HepG2 (cell line): Measurements from ENCODE around the gene ITGB2. TPM values are rescaled to one million over a fixed set of nuclear protein-coding genes. Genes with fewer than 3 reads are reported as not detected.

Source experiments
- ATAC-seq: fragments of 200-7000 bp; cut with Tn5 transposase; 3 replicates; pipeline ENCODE4 v1.9.1; 2020; ENCODE audit warnings: mild to moderate bottlenecking, moderate library complexity
- BruUV-seq: library from RNA; stranded (reverse); fragments of 400-500 nt; replicated peaks from 2 replicates; lab custom pipeline; 2021; lab: Mats Ljungman, UMichigan
- CTCF ChIA-PET: fragments of 300-600 bp; formaldehyde crosslinking; extraction: SDS; loops from one replicate; lab custom pipeline; 2021; ENCODE audit warnings: low total read pairs, inconsistent platforms, low intra/inter-chr PET ratio; lab: Yijun Ruan, JAX
- POLR2A ChIA-PET: fragments of 350-600 bp; sonication (Branson Sonifier 250); formaldehyde crosslinking; loops from one replicate; lab custom pipeline; 2020; ENCODE audit warnings: antibody characterized with exemption, inconsistent platforms; lab: Yijun Ruan, JAX
- DNase-seq: peaks from one replicate; pipeline ENCODE4 v3.0.0-alpha.2; 2015; ENCODE audit warnings: low spot score
- FAIRE-seq: peaks from 3 replicates; lab custom pipeline; 2011; peaks lifted over from hg19 to GRCh38; lab: Jason Lieb, UNC
- H2AFZ ChIP-seq: one replicate; pipeline ENCODE4 v1.6.1; 2011; ENCODE audit warnings: low read length, inconsistent platforms
- H3K27ac ChIP-seq: fragments of 300-600 bp; 3 replicates; pipeline ENCODE4 v1.8.0; 2011; ENCODE audit warnings: mixed run types, mild to moderate bottlenecking, mixed read lengths, low read length, inconsistent platforms; ENCODE audit not compliant: insufficient read depth; ENCODE audit errors: extremely low read length
- H3K27me3 ChIP-seq, 2 experiments: fragments of 200-600 bp in 1 of 2; 2 replicates in 1 of 2; 3 replicates in 1 of 2; pipeline versions ENCODE4 v1.6.0 to v1.8.0; 2011; ENCODE audit warnings: low read length in 2 of 2, mild to moderate bottlenecking in 2 of 2, moderate library complexity in 2 of 2, inconsistent platforms in 1 of 2; ENCODE audit not compliant: insufficient read depth in 2 of 2, control insufficient read depth in 1 of 2
- H3K36me3 ChIP-seq, 2 experiments: fragments of 200-600 bp in 1 of 2; replicated peaks in 1 of 2; 2 replicates in 1 of 2; 3 replicates in 1 of 2; pipeline versions ENCODE4 v1.5.1 to v1.8.0; 2011; ENCODE audit warnings: low read length in 2 of 2, inconsistent platforms in 1 of 2; ENCODE audit not compliant: insufficient read depth in 2 of 2, control insufficient read depth in 1 of 2
- H3K4me1 ChIP-seq: 2 replicates; pipeline ENCODE4 v1.5.1; 2012; ENCODE audit warnings: low read length, inconsistent platforms; ENCODE audit not compliant: insufficient read depth
- H3K4me2 ChIP-seq: 2 replicates; pipeline ENCODE4 v1.6.0; 2011; ENCODE audit warnings: low read depth, low read length, inconsistent platforms
- H3K4me3 ChIP-seq, 3 experiments: fragments of 200-600 bp in 1 of 3; sonication (generic), shearing (Covaris generic) in 1 of 3; replicated peaks in 1 of 3; 2 replicates each; pipeline ENCODE4 v1.5.1; 2011 to 2016; ENCODE audit warnings: low read length in 3 of 3, inconsistent platforms in 2 of 3, low read depth in 2 of 3, mild to moderate bottlenecking in 2 of 3, control low read depth in 1 of 3, mixed read lengths in 1 of 3; ENCODE audit not compliant: insufficient read depth in 1 of 3
- H3K79me2 ChIP-seq: one replicate; pipeline ENCODE4 v1.6.1; 2011; ENCODE audit warnings: low read length, inconsistent platforms; ENCODE audit not compliant: insufficient read depth
- H3K9ac ChIP-seq: 2 replicates; pipeline ENCODE4 v1.6.0; 2011; ENCODE audit warnings: mild to moderate bottlenecking, low read depth, low read length, inconsistent platforms; ENCODE audit not compliant: insufficient read depth
- H3K9me3 ChIP-seq: 2 replicates; pipeline ENCODE4 v1.5.1; 2012; ENCODE audit warnings: mild to moderate bottlenecking, low read length
- H4K20me1 ChIP-seq: 2 replicates; pipeline ENCODE4 v1.6.0; 2011; ENCODE audit warnings: inconsistent platforms, mild to moderate bottlenecking, low read length, moderate library complexity; ENCODE audit not compliant: insufficient read depth
- HIC2 ChIP-seq: sonication (generic); formaldehyde crosslinking; IDR thresholded peaks from 2 replicates; pipeline ENCODE4 v1.9.0; 2022; ENCODE audit warnings: low read depth, missing genetic modification reagents
- MED1 ChIP-seq: sonication (generic); formaldehyde crosslinking; IDR thresholded peaks from 2 replicates; pipeline ENCODE4 v1.4.0; 2020; ENCODE audit warnings: missing genetic modification reagents
- WGBS: methylation state at CpG from one replicate; pipeline ENCODE4 v1.1.6; 2017; ENCODE audit warnings: low lambda C conversion rate; 5-methylcytosine and 5-hydroxymethylcytosine counted together
- in situ Hi-C: cut with HindIII; loops from 2 replicates; pipeline ENCODE4 v1.10.0; 2017; ENCODE audit warnings: low pct_unique_long_range_greater_than_20kb; ENCODE audit not compliant: extremely low pct_ligation_motif_present
- intact Hi-C: fragments of 100-400 bp; cut with micrococcal nuclease; formaldehyde crosslinking; loops from one replicate; pipeline ENCODE4 v1.10.0; 2022; ENCODE audit not compliant: unreplicated experiment
- polyA plus RNA-seq, 8 experiments: library from polyadenylated mRNA; depleted of rRNA in 3 of 8; stranded (reverse) in 7 of 8; unstranded in 1 of 8; fragments of >200 nt; fragmentation: Illumina TruSeq in 4 of 8; extraction: Trizol in 4 of 8; gene quantifications; 2 replicates each; pipeline versions ENCODE4 v1.2.1 to v1.2.3, GENCODE V29; 2011 to 2016; ENCODE audit warnings: low read depth in 4 of 8, missing spikeins in 1 of 8, mixed read lengths in 1 of 8; ENCODE audit not compliant: insufficient read depth in 1 of 8
- total RNA-seq, 5 experiments: library from RNA; depleted of rRNA; stranded (reverse); fragments of >200 nt; fragmentation: Illumina TruSeq; extraction: Trizol; gene quantifications; 2 replicates each; pipeline ENCODE4 v1.2.3, GENCODE V29; 2016; ENCODE audit warnings: low read depth in 1 of 5
- TF ChIP-seq, protein P1 (sequence below): sonication (generic); formaldehyde crosslinking; IDR thresholded peaks from 2 replicates; pipeline ENCODE4 v1.5.1; 2020; ENCODE audit warnings: mild to moderate bottlenecking, missing genetic modification reagents, moderate library complexity
- TF ChIP-seq, protein P2 (sequence below): sonication (generic); formaldehyde crosslinking; IDR thresholded peaks from 2 replicates; pipeline ENCODE4 v1.4.0; 2020; ENCODE audit warnings: missing genetic modification reagents
- TF ChIP-seq, protein P3 (sequence below): sonication (generic); formaldehyde crosslinking; conservative IDR thresholded peaks from 2 replicates; pipeline ENCODE4 v1.8.1; 2023; ENCODE audit warnings: missing genetic modification reagents

The ITGB2 gene
- total and polyA plus RNA-seq, 2 of the 13 experiments (the other 11 are each of a cell fraction or from before 2014, with no cell fraction given) = 4.2 to 18.0 TPM

GRCh38 chr21:44874497-44875315, 46.0 kb downstream of the ITGB2 start:
- H4K20me1 ChIP-seq = peaks cover 29% of the 10 kb centered on the region
- 93% methylated on average over 38 of the region's 49 CpGs for WGBS
- in situ Hi-C loops = no loop called here
- CTCF ChIA-PET = no interaction called here
- H3K4me1 ChIP-seq = peaks cover 74% of the 10 kb centered on the region
- H3K4me3 ChIP-seq = peak overlapping the region in 2 of 3 experiments; percentile 41 to 94; a peak in 3 of 6 replicates
- DNase-seq (no peak), FAIRE-seq (no peak), ATAC-seq (no peak)
- intact Hi-C loops = loop anchor here (5.0 kb wide), 1 partner anchor 72 kb away; the partner anchor contains the start of gene UBE2G2
- H2AFZ ChIP-seq = no peak overlapping the region
- no TSS peak for BruUV-seq
- H3K79me2 ChIP-seq = peaks cover 39% of the 10 kb centered on the region
- H3K27ac ChIP-seq = peak overlapping the region; percentile 72
- H3K4me2 ChIP-seq = peak overlapping the region; percentile 64
- H3K27me3 ChIP-seq = no peaks in the 10 kb centered on the region; a peak in 1 of 5 replicates
- no peaks in the 10 kb centered on the region; a peak in 1 of 5 replicates for H3K36me3 ChIP-seq
- H3K9me3 ChIP-seq = no peaks in the 10 kb centered on the region
- POLR2A ChIA-PET = interaction anchor here (1.2 to 3.8 kb wide), 3 partner anchors 14 to 73 kb away, joined by 4 to 50 read pairs (median 5); partner anchors contain the start of gene UBE2G2
- peak overlapping the region; percentile 60; the same call in 1 of the 2 replicates for H3K9ac ChIP-seq
- TF ChIP-seq MED1 (peak; percentile 1; the same call in 1 of the 2 replicates), HIC2 (CRISPR knock-in tag) (0 out of 2 replicates have a peak, but pooled peaks have one; percentile 7)
- TF ChIP-seq, protein P1, sequence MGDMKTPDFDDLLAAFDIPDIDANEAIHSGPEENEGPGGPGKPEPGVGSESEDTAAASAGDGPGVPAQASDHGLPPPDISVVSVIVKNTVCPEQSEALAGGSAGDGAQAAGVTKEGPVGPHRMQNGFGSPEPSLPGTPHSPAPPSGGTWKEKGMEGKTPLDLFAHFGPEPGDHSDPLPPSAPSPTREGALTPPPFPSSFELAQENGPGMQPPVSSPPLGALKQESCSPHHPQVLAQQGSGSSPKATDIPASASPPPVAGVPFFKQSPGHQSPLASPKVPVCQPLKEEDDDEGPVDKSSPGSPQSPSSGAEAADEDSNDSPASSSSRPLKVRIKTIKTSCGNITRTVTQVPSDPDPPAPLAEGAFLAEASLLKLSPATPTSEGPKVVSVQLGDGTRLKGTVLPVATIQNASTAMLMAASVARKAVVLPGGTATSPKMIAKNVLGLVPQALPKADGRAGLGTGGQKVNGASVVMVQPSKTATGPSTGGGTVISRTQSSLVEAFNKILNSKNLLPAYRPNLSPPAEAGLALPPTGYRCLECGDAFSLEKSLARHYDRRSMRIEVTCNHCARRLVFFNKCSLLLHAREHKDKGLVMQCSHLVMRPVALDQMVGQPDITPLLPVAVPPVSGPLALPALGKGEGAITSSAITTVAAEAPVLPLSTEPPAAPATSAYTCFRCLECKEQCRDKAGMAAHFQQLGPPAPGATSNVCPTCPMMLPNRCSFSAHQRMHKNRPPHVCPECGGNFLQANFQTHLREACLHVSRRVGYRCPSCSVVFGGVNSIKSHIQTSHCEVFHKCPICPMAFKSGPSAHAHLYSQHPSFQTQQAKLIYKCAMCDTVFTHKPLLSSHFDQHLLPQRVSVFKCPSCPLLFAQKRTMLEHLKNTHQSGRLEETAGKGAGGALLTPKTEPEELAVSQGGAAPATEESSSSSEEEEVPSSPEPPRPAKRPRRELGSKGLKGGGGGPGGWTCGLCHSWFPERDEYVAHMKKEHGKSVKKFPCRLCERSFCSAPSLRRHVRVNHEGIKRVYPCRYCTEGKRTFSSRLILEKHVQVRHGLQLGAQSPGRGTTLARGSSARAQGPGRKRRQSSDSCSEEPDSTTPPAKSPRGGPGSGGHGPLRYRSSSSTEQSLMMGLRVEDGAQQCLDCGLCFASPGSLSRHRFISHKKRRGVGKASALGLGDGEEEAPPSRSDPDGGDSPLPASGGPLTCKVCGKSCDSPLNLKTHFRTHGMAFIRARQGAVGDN (CRISPR knock-in tag) = peak; percentile 13; the same call in 1 of the 2 replicates
- TF ChIP-seq, protein P2, sequence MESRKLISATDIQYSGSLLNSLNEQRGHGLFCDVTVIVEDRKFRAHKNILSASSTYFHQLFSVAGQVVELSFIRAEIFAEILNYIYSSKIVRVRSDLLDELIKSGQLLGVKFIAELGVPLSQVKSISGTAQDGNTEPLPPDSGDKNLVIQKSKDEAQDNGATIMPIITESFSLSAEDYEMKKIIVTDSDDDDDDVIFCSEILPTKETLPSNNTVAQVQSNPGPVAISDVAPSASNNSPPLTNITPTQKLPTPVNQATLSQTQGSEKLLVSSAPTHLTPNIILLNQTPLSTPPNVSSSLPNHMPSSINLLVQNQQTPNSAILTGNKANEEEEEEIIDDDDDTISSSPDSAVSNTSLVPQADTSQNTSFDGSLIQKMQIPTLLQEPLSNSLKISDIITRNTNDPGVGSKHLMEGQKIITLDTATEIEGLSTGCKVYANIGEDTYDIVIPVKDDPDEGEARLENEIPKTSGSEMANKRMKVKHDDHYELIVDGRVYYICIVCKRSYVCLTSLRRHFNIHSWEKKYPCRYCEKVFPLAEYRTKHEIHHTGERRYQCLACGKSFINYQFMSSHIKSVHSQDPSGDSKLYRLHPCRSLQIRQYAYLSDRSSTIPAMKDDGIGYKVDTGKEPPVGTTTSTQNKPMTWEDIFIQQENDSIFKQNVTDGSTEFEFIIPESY = peak; percentile 85
- TF ChIP-seq, protein P3, sequence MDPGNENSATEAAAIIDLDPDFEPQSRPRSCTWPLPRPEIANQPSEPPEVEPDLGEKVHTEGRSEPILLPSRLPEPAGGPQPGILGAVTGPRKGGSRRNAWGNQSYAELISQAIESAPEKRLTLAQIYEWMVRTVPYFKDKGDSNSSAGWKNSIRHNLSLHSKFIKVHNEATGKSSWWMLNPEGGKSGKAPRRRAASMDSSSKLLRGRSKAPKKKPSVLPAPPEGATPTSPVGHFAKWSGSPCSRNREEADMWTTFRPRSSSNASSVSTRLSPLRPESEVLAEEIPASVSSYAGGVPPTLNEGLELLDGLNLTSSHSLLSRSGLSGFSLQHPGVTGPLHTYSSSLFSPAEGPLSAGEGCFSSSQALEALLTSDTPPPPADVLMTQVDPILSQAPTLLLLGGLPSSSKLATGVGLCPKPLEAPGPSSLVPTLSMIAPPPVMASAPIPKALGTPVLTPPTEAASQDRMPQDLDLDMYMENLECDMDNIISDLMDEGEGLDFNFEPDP (CRISPR knock-in tag) = 0 out of 2 replicates have a peak, but pooled peaks have one; percentile 26
